HG03354 (cell line): Measurements from ENCODE around the gene TMEM134.
"Not testable (repeated sequence)": the region's sequence is repeated elsewhere in the genome, so short reads cannot be mapped to it uniquely, and the experiment has no call there.

Experiments used
- ATAC-seq: cut with Tn5 transposase; IDR thresholded peaks from one replicate; pipeline ENCODE4 v1.9.1; 2021; ENCODE audit warnings: mild to moderate bottlenecking; ENCODE audit not compliant: unreplicated experiment, poor library complexity, severe bottlenecking

The TMEM134 gene

DNA sequence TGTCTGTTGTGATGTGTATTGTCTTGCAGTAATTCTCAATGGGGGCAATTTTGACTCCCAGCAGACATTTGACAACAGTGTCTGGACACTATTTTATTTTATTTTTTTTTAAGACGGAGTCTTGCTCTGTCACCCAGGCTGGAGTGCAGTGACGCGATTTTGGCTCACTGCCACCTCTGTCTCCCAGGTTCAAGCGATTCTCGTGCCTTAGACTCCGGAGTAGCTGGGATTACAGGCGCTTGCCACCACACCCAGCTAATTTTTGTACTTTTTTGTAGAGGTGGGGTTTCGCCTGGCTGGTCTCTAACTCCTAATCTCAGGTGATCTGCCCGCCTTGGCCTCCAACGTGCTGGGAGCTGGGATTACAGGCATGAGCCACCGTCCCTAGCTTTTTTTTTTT is 39.3 kb downstream of the TMEM134 start:
- ATAC-seq = no peak

DNA sequence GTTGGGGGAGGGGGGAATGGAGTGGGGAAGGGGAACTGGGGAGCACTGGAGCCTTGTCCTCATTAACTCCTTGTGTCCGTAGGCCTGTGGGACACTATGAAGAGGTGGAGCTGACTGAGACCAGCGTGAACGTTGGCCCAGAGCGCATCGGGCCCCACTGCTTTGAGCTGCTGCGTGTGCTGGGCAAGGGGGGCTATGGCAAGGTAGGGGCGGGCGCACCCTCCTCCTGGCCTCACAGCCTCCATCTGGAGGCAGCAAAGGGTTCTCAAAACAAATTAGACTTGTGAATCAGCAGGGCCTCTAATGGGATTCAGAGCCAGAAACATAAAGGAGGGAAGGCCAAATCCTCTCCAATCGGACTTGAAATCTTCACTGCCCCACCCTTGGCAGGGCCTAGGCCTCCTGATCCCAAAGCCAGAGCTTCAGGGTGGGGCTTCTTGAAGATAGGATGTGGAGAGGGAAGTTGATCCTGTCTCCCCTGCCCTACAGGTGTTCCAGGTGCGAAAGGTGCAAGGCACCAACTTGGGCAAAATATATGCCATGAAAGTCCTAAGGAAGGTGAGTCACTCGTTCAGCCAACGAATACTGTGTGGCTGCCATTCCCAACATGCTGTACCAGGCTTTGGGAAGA is 39.9 kb downstream of the TMEM134 start:
- no peak for ATAC-seq

DNA sequence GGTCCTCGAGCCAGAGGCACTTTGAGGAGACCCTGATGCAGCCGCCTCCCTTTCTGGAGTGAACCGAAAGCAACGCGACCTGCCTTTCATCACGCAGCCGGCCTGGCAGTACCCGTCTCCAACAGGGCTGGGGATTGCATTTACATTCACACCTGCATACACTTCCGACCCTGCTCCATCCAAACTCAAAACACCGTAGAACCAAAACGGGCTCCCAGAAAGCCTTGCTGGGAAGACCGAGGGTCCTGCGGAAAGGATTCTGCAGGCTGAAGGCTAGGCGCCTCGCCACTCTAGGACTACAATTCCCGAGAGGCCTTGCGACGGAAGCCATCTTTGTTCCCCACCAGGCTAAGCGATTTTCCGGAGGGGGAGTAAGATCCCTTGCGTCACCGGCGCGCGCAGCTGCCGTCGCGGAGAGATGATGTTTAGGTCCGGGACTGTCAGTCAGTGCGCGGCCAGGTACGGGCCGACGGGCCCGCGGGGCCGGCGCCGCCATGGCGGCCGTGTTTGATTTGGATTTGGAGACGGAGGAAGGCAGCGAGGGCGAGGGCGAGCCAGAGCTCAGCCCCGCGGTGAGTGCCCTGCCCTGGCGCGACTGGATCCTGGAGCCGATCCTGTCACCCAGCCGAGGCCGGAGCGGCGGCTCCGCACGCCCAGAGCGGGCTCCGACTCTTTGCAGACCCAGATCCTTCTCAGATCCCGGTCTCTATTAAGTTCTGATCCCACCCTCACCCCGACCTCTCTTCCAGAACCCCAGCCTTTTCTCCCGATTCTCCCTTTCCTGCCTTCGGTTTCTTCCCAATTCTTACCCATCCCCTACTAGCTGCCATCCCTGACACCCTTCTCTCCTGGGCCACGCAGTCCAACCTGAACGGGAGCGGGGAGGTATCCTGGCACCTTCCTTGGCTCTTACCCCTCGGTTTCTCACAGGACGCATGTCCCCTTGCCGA is 40.7 kb downstream of the TMEM134 start, which contains the start of gene RPS6KB2:
RPS6KB2 (plus strand) TSS at position 443 of the 950 bp plus-strand sequence; CDS start at position 495, 52 bp downstream.
- ATAC-seq = peak; percentile 83

DNA sequence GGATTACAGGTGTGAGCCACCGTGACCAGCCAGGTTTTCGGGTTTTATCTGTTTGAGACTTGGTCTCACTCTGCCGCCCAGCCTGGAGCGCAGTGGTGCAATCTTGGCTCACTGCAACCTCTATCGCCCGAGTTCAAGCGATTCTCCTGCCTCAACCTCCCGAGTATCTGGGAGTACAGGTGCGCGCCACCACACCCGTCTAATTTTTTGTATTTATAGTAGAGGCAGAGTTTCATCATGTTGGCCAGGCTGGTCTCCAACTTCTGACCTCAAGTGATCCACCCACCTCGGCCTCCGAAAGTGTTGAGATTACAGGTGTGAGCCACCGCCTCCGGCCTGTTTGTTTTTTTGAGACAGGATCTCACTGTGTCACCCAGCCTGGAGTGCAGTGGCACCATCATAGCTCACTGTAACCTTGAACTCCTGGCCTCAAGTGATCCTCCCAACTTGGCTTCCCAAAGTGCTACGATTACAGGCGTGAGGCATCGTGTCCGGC is 41.6 kb downstream of the TMEM134 start:
- ATAC-seq = not testable (repeated sequence)

DNA sequence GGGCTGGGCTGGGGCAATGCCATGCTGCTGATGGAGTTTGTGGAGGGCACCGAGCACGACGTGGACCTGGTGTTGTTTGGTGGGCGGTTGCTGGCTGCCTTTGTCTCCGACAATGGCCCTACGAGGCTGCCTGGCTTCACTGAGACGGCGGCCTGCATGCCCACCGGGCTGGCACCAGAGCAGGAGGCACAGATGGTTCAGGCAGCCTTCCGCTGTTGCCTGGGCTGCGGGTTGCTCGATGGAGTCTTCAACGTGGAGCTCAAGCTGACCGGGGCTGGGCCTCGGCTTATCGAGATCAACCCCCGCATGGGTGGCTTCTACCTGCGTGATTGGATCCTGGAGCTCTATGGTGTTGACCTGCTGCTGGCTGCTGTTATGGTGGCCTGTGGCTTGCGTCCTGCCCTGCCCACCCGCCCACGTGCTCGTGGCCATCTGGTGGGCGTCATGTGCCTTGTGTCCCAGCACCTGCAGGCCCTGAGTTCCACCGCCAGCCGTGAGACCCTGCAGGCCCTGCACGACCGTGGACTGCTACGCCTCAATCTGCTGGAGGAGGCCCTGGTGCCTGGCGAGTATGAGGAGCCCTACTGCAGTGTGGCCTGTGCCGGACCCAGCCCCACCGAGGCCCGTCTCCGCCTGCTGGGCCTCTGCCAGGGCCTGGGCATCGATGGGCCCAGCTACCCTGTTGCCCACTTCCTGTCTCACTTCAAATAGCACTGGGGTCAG is 45.0 kb downstream of the TMEM134 start:
- no peak for ATAC-seq

DNA sequence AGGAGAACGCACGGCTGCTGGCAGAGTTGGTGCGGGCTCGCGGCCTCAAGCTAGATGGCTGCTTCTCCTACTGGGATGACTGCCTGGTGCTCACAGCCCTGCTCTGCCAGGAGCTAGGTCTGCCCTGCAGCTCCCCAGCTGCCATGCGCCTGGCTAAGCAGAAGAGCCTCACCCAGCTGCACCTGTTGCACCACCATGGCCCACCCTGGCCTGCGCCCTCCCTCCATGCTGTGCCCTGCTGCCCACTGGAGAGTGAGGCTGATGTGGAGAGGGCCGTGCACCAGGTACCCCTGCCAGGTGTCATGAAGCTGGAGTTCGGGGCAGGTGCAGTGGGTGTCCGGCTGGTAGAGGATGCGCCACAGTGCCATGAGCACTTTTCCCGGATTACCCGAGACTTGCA is 45.6 kb downstream of the TMEM134 start:
- no peak for ATAC-seq

DNA sequence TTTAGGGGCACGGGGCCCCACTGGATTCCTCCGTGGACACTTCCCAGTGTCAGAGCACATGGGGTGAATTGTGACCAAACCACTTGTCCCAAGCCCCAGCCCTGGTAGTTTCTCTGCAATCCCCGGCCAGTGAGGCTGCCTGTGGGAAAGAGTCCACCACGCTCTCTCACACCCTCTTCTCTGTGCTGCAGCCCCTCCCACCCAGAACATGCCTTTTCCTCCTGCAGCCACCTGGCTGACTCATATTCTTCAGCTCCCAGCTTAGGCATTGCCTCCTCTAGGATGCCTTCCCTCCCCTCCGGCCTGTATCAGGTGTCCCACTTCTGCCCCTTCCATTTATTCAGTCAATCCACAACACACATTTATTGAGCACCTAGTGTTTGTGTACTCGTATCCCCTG is 46.2 kb downstream of the TMEM134 start:
- no peak for ATAC-seq

DNA sequence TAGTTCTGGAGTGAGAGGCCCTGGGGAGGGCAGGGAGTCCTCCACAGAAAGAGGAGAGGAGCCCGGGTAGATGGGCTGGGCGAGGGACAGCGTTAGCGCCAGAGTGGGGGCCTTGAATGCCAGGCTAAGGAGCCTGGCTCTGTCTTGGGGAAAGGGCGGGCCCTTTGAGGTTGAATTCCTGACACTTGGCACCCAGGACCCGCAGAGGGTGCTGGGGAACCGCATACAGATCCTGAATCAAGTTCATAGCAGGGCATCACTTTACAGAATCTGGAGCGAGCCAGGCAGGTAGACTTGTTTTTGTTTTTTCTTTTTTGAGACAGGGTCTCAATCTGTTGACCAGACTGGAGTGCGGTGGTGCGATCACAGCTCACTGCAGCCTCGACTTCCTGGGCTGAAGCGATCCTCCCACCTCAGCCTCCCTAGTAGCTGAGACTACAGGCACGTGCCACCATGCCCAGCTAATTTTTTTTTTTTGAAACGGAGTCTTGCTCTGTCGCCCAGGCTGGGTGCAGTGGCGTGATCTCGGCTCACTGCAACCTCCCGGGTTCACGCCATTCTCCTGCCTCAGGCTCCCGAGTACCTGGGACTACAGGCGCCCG is 47.5 kb downstream of the TMEM134 start:
- ATAC-seq = no peak

DNA sequence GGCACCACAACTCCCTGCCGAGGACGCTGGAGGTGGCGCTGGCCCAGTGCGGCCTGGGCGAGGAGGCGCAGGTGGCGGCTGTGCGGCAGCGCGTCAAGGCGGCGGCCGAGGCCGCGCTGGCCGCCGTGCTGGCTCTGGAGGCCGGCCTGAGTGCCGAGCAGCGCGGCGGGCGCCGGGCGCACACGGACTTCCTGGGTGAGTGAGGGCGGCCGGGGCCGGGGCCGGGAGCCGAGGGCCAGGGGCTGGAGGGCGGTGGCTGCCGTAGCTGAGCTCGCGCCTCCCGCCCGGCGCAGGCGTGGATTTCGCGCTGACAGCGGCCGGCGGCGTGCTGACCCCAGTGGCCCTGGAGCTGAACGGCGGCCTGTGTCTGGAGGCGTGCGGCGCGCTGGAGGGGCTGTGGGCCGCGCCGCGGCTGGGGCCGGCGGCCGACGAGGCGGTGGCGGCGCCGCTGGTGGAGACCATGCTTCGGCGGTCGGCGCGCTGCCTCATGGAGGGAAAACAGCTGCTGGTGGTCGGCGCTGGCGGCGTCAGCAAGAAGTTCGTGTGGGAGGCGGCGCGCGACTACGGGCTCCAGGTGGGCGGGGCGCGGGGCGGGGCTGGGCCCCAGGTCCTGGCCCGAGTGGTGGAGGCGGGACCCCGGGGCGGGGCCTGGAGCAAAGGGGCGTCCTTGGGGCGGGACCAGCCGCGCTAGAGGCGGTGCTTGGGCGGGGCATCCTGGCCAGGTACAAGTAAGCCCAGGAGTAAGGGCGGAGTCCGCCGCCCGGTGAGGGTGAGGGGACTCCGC is 48.2 kb downstream of the TMEM134 start:
- ATAC-seq = peak; percentile 78

DNA sequence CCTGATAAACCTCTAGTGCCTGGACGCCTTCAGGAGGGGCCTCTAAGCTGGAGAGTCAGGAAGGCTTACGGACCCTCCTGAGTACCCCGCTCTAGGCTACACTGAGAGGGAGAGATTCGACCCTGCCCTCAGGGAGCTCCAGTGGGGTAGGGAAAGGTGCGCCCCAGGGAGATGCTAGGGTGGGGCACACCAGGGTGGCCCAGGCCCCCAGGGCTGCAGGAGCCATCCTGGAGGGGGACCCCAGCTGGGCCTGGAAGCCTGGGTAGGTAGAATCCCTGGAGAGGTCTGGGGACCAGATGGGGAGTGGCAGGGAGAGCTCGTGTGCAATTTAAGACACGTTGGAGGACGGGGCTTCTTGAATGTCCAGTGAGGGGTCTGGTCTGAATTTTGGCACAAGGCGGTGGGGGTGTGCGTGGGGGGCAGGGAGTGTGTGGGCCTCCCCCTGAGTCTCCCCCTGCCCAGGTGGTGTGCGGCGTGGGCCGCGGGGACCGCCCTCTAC is 48.9 kb downstream of the TMEM134 start:
- no peak for ATAC-seq

DNA sequence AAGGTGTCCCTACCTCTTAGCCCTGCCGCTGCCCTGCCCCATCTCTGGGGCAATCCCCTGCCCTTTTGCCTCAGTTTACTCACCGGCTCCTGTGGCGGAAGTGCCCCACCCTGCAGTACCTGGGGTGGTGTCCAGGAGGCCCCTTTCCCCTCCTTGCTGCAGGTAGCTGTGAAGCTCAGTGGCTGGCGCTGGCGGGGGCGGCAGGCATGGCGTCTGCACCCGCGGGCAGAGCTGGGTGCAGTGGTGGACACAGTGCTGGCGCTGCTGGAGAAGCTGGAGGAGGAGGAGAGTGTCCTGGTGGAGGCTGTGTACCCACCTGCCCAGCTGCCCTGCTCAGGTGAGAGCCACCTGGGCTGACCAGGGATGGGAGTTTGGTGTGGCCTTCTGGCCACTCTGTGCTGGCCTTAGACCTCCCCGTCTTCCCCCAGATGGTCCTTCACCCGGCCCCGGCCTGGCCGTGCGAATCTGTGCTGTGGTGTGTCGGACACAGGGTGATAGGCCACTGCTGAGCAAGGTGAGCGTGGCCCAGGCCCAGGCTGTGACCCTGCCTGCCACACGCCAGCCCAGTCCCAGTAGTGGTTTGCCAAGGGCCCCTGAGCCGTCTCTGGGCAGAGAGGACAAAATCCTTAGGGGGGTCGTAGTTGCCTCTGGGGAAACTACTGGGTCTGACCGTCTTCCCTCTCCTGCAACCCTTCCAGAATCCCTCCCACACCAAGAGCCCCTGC is 49.6 kb downstream of the TMEM134 start:
- no peak for ATAC-seq

DNA sequence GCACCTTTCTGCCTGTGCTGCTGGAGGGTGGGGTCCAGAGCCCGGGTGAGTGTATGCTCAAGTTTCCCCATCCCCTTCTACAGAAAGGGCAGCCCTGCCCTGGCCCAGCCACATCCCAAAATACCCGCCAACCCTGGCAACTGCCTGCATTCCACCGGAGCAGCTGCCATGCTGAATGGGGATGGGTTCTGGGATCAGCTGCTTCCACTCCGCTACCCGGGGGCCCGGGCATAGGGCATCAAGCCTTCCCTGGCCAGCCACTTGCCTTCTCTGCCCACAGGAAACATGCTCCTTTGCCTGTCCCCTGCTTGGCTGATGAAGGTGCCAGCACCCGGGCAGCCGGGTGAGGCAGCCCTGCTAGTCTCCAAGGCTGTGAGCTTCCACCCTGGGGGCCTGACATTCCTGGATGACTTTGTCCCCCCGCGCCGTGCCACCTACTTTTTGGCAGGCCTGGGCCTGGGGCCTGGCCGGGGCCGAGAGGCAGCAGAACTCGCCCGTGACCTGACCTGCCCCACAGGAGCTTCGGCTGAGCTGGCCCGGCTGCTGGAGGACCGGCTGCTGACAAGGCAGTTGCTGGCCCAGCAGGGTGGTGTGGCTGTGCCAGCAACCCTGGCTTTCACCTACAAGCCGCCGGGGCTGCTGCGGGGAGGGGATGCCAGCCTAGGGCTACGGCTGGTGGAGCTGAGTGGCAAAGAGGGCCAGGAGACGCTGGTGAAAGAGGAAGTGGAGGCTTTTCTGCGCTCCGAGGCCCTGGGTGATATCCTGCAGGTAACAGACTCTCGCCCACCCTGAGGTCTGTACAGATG is 50.4 kb downstream of the TMEM134 start:
- ATAC-seq = no peak

DNA sequence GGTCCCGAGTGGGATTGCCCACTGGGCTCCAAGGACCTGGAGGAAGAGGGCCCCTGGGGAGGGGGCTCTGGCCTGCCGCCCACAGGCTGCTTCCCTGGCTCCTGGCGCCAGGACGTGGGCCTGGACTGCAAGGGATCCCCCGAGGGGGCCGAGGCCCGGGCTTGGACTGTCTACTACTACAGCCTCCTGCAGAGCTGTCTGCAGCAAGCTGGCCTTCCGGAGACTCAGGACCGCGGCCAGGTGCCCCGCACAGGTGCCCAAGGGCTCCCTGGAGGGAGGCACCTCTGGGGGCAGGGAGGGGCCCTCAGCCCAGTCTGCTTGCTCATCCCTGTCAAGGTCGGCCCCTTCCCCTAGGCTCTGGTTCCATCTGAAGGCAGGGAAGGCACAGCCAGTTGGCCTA is 51.6 kb downstream of the TMEM134 start:
- ATAC-seq = no peak

DNA sequence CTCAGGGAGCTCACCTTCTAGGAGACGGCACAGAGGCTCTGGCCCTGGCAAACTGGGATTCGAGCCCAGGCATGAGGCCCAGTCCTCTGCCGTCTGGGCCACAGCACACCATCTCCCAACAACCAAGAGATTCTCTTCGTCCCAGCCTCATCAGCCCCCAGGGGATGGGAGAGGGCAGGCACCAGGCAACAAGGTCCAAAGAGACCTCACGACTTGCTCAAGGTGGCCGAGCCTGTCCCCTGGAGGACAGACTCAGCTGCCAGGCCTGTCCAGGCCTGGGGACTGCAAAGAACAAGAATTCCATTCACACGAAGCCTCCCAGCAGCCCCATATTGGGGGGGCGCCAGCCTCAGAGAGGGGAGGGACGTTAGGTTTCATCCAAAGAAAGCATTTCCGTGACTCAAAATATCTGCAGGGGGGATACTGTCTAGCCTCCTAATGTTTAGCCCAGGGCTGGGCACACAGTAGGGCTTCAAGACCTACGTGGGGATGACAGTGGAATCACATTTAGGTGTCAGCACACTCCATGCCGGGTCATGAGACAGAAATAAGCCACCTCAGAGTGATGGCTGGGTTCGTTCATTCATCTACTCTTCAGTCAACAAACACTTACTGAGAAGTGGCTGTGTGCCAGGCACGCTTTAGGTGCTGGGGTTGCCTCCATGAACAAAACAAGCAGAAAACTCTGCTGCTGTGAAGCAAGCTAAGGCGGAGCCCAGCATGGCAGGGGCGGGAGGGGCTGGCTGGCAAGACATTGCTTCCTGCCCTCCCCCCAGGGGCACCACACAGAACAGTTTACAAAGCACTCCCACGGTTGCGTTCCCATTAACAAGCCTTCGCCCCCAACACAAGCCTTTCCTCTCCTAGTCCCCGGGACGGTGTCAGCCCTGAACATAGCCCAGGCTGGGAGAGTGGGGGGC is 52.4 kb downstream of the TMEM134 start:
- no peak for ATAC-seq

DNA sequence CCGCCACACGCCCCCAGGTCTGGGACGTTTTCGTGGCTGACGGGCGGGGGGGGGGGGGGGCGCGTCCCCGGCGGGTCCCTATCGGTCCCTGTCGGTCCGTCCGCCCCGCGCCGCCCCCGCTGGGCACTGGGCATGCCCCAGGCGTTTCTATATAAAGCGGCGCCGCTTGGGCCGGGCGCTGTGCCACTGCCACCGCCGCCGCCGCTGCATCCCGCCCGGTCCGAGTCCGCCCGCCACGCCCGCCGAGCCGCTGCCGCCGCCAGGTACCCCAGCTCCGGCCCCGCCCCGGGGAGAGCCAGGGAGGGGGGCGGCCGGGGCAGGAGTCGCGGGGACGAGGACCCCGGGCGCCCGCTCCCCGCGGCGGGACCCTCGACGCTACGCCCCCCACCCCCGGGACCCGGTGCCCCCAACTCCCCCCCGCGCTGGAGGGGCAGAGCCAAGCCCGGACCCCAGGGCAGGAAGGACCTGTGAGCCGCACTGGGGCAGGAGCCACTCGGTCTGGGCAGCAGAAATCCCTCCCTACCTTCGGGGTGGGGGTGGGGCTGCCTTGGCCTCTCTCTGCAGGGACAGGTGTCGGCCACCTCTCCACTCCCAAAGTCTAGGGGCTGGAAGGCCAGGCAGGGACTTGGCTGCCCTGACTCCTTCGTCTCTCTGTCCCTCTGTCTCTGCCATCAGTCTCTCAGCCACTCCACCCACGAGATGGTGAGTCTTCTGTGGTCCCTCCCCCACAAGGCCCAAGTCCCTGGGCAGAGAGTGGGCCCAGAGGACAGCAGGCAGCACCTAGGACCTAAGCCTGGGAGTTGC is 53.3 kb downstream of the TMEM134 start, which contains the start of gene CARNS1:
CARNS1 (plus strand) TSS at position 178 of the 804 bp plus-strand sequence; CDS start at position 700, 522 bp downstream.
- no peak for ATAC-seq
